Measurements from ENCODE around the gene LRRC34.
A peak's percentile ranks its signal among the peaks of the same experiment; 100 is the strongest.

The LRRC34 gene, protein sequence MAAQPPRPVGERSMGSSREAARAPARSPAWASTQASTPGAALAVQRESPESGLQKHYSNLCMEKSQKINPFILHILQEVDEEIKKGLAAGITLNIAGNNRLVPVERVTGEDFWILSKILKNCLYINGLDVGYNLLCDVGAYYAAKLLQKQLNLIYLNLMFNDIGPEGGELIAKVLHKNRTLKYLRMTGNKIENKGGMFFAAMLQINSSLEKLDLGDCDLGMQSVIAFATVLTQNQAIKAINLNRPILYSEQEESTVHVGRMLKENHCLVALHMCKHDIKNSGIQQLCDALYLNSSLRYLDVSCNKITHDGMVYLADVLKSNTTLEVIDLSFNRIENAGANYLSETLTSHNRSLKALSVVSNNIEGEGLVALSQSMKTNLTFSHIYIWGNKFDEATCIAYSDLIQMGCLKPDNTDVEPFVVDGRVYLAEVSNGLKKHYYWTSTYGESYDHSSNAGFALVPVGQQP

DNA sequence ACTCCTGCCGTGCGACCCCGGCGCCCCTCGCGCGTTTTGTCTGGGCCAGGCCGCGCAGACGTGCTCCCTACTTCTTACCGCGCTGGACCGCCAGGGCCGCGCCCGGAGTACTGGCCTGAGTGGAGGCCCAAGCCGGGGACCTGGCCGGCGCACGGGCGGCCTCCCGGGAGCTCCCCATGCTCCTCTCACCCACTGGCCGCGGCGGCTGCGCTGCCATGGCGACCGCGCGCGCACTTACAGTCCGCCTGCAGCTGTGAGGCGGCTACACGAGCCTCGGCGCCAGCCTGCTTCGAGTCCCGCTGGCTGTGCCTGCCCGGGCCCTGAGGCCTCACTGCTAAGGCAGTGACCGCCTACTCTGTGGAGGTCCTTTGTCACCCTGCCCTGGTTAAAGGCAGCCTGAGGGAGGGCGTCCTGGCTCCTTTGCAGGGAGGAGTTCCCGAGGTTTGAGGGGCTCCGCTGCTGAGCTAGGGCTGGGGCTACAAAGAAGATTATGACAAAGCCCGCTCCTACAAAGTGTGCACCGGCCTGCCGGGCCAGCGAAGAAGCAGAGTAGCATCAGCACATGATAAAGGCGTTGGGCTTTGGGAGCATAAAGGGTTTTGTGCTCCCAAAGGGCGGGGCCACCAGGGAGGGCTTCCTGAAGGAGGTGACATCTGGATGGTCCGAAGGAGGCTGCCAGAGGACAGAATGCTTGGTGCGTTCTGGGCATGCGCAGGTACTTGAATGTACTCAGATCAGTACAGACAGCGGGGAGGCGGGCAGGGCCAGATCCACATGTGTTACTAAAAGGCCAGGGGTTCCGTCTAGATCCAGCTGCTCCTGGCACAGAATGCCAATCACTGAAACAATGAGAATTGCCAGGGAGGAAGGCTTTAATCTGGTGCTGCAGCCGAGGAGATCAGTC is at the start of gene LRRC34, which contains the start of gene LRRIQ4:
LRRC34 (minus strand) TSS at position 573 of the 904 bp plus-strand sequence; CDS start at position 217, 356 bp downstream.
LRRIQ4 (plus strand) TSS at position 539 of the 904 bp plus-strand sequence. CDS start 9,052 bp downstream, outside the sequence.
- ATAC-seq (replicated peaks): peak; percentile 72 to 78
- Mint-ChIP-seq H3K27ac (peak within 1 kb of the TSS; percentile 93), H3K27me3 (no peaks in the 10 kb centered on the region), H3K4me1 (peaks cover 27 to 37% of the 10 kb centered on the region in 2 donors), H3K9me3 (peaks cover 6 to 10% of the 10 kb centered on the region in 2 donors), H3K36me3 (peaks cover 3 to 8% of the 10 kb centered on the region in 2 donors), H3K4me3 (peak within 1 kb of the TSS; percentile 90 to 91)
- peak; percentile 69 for DNase-seq

DNA sequence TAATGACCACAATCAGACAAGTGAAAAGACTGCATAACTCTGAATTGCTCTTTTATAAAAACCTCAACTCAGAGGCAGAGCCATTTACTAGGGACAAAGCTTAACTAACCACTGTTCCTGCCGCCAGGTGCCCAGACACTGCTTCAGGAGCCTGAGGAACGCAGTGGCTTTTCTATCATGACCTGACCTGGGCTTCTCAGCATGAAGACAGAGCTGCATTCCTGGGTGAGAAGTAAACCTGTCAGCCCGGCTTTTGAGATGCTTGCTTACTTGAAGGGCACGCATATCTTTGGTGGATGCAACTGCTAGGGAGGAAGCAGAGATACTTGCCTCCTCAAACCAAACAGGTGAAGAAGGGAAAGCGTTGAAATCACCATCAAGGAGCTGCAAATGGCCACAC is 49.2 kb upstream of the LRRC34 start:
- no peak for ATAC-seq (replicated peaks)
- no peak overlapping the region for H3K27ac Mint-ChIP-seq
- H3K27me3 Mint-ChIP-seq: no peaks in the 10 kb centered on the region

DNA sequence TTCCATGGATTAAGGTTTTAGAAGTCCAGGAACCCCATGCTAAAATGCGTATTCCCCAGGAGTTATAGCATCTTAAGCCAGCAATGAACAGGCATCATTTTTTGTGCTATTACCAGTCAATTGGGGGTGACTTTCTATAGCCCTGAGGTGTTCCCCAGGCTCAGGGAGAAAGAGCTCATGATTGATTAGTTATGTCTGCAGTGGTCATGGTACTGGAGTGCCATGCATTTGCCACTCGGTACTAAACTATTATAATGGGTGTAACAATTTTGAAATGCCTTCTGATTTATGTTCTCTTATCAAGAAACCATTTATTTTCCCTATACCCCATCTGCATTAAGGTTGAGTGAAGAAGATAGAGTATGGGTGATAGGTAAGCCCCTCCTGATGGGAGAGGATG is 45.1 kb upstream of the LRRC34 start:
- Mint-ChIP-seq H3K36me3 (no peaks in the 10 kb centered on the region), H3K27me3 (peaks cover 0 to 4% of the 10 kb centered on the region in 2 donors), H3K4me1 (no peaks in the 10 kb centered on the region), H3K9me3 (no peaks in the 10 kb centered on the region), H3K27ac (no peak overlapping the region), H3K4me3 (no peak overlapping the region)
- no peak for ATAC-seq (replicated peaks)
- no peak for DNase-seq

More for the DNA sequence above, 49.2 kb upstream of the LRRC34 start:
- Mint-ChIP-seq H3K4me3 (no peak overlapping the region), H3K4me1 (peaks cover 16 to 28% of the 10 kb centered on the region in 2 donors), H3K9me3 (no peaks in the 10 kb centered on the region), H3K36me3 (peaks cover 0 to 3% of the 10 kb centered on the region in 2 donors)
- no peak for DNase-seq

DNA sequence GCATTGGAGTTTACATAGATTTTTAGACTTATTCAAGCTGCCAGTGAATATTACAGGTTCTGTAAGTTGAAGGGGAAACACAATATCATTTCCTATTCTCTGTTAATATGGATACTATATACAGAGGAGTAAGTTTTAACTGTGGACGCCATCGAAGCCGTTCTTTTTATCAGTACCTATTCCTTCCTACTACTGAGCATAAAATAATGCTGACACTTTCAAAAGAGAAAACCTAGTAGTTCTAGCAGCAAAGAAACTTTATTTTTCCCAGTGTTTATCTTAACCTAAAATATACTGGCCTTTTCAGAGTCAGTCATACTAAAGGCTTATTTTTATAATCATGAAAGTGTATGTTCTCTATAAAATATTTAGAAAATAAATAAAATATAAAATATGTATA is 42.8 kb upstream of the LRRC34 start:
- no peaks in the 10 kb centered on the region for H3K36me3 Mint-ChIP-seq
- H3K4me1 Mint-ChIP-seq: no peaks in the 10 kb centered on the region

DNA sequence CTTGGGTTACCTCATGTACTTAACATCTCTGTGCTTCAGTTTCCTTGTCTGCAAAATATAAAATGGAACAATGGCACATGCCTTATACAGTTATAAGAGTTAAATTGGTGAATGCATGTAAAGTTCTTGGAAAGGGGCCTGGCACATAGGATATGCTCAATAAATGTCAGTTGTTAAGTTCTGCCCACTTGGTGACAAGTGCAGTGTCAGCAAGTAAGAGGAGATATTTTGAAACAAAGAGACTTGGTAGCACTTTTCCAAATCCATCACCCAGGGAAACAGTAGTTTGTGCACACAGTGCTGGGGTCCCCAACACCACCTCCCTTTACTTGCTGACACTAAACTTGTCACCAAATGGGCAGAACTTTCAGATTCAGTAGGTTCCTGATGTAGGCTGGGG is 37.9 kb upstream of the LRRC34 start:
- Mint-ChIP-seq H3K27ac (no peak overlapping the region), H3K27me3 (peaks cover 0 to 4% of the 10 kb centered on the region in 2 donors), H3K36me3 (no peaks in the 10 kb centered on the region), H3K4me1 (peaks cover 23 to 29% of the 10 kb centered on the region in 2 donors), H3K9me3 (no peaks in the 10 kb centered on the region), H3K4me3 (no peak overlapping the region)
- DNase-seq: no peak
- no peak for ATAC-seq (replicated peaks)

More for the DNA sequence above, 42.8 kb upstream of the LRRC34 start:
- Mint-ChIP-seq H3K4me3 (no peak overlapping the region), H3K9me3 (no peaks in the 10 kb centered on the region), H3K27me3 (peaks cover 0 to 4% of the 10 kb centered on the region in 2 donors), H3K27ac (no peak overlapping the region)
- no peak for ATAC-seq (replicated peaks)
- DNase-seq: no peak

DNA sequence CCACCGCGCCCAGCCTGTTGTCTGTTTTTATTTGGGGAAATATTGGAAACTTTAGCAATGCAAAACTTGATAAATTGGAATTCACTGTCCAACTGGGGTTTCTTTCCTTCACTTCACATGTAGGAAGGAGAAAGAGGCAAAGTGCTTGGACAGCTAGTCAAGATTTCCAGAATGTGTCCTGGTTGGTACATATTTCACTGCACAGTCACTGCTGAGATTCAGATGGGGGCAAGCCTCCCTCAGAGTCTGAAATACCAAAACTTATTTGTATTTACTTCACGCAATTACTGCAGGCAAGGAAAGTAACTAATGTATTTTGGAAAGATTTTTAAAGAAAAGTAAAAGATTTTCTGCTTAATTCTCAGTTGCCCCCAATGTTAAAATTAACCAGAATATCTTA is 36.0 kb upstream of the LRRC34 start:
- Mint-ChIP-seq H3K4me3 (no peak overlapping the region), H3K9me3 (no peaks in the 10 kb centered on the region), H3K27ac (no peak overlapping the region), H3K4me1 (peaks cover 23 to 30% of the 10 kb centered on the region in 2 donors), H3K27me3 (no peaks in the 10 kb centered on the region), H3K36me3 (no peaks in the 10 kb centered on the region)
- no peak for DNase-seq
- no peak for ATAC-seq (replicated peaks)

DNA sequence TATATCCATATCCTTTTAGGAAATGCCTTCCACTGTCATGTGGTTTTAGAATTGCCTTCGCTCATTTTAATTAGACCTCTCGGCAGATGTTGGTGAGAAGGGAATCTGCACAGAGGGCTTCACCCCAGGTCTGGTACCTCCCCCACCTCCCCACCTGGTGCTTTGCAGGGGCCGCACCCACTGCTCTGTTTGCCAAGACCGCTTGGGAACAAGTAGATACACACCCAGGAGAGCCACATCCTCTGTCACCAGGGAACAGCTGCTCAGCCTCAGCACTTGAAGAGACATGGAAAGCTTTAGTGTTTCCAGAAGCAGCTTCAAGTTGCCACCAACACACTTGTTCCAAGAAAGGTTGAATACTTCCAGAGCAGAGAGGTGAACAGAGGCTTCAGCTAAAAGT is 35.2 kb upstream of the LRRC34 start:
- no peak for ATAC-seq (replicated peaks)

DNA sequence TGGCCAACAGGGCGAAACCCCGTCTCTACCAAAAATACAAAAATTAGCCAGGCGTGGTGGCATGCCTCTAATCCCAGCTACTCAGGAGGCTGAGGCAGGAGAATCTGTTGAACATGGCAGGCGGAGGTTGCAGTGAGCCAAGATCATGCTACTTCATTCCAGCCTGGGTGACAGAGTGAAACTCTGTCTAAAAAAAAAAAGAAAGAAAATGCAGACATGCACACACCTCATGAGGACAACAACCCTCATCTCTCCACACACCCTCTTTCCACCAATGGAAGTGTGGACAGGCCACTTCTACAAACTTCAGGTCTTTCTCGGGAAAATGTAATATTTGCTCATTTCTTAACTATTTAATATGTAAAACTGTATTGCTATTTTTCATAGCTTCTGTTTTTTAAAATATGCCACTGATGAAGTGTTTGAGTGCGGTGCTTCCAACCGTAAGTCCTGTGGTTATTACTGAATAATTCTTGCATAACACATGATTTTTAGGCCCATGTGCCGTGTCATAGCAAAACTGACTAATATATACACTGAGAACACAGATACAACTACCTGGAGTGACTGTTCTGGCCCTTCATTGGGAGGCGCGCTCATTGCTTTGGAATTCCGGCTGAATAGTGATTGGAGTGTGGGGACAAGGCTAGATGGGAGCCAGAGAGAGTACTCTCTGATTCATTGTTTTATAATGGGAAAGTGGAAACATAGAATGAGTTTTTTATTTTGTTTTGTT is 33.9 kb upstream of the LRRC34 start:
- no peaks in the 10 kb centered on the region for H3K9me3 Mint-ChIP-seq
- peak overlapping the region; percentile 85 for H3K27ac Mint-ChIP-seq
- H3K36me3 Mint-ChIP-seq: no peaks in the 10 kb centered on the region
- DNase-seq: peak; percentile 31
- peak overlapping the region; percentile 71 for H3K4me3 Mint-ChIP-seq
- ATAC-seq (replicated peaks): peak; percentile 97 to 98
- no peaks in the 10 kb centered on the region for H3K27me3 Mint-ChIP-seq
- H3K4me1 Mint-ChIP-seq: peaks cover 23 to 39% of the 10 kb centered on the region in 2 donors

More for the DNA sequence above, 35.2 kb upstream of the LRRC34 start:
- peaks cover 23 to 37% of the 10 kb centered on the region in 2 donors for H3K4me1 Mint-ChIP-seq
- H3K4me3 Mint-ChIP-seq: no peak overlapping the region
- no peaks in the 10 kb centered on the region for H3K9me3 Mint-ChIP-seq
- no peak for DNase-seq
- no peaks in the 10 kb centered on the region for H3K36me3 Mint-ChIP-seq
- no peaks in the 10 kb centered on the region for H3K27me3 Mint-ChIP-seq
- no peak overlapping the region for H3K27ac Mint-ChIP-seq

DNA sequence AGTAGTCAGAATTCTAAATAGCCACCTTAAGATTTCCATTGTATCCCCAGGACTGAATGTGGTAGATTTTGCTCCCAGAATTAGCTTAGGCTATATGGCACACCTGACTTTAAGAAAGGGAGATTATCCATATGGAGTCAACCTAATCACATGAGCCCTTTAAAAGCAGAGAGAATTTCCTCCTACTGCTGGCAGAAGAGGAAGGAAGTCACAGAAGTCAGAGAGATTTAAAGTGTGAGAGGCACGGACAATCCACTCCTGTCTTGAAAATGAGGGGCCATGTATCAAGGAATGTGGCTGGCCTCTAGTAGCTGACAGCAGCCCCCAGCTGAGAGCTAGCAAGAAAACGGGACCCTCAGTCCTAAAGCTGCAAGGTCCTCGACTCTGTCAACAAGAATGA is 30.3 kb upstream of the LRRC34 start:
- no peaks in the 10 kb centered on the region for H3K36me3 Mint-ChIP-seq

DNA sequence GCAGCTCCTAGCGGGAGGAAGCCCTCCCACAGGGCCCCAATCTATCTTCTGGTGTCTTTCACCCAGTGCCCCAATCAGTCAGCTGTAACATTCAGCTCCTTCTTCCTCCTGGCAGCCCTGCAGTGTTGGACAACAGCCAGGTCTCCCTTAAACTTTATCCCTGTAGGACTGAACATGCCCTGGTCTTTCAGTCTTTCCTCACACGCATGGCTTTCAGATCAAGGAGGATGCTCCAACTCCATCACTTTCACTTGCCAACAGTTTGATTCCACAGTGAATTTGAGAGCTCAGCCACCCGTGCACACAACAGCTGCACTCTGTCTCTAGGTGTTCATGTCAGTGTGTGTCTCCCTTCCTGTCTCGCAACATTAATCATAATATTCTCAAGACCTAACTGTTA is 28.5 kb upstream of the LRRC34 start:
- ATAC-seq (replicated peaks): peak; percentile 58 to 59
- peaks cover 0 to 3% of the 10 kb centered on the region in 2 donors for H3K9me3 Mint-ChIP-seq
- H3K27ac Mint-ChIP-seq: peak overlapping the region; percentile 10

More for the DNA sequence above, 30.3 kb upstream of the LRRC34 start:
- H3K9me3 Mint-ChIP-seq: no peaks in the 10 kb centered on the region
- DNase-seq: no peak
- H3K27ac Mint-ChIP-seq: no peak overlapping the region
- H3K4me1 Mint-ChIP-seq: peaks cover 27 to 53% of the 10 kb centered on the region in 2 donors
- no peaks in the 10 kb centered on the region for H3K27me3 Mint-ChIP-seq
- ATAC-seq (replicated peaks): no peak
- H3K4me3 Mint-ChIP-seq: no peak overlapping the region

DNA sequence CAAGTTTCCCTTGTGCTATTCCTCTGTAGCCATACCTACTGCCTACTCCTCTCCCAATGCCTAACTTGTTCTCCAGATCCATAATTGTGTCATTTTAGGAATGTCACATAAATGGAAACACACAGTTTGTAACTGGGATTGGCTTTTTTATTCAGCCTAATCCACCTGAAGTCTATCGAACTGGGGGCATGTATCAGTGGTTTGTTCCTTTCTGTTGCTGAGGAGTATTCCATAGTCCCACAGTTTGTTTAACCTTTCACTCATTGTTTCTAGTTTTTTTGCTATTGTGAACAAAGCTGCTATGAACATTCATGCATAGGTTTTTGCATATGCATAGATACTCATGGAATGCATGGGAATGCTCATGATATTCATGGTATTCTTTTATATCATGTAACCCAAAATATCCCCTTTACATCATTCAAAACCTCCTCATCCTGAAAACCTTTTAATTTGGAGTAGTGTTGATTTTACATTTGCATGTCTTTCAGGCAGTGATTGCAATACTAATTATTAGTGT is 25.9 kb upstream of the LRRC34 start:
- Mint-ChIP-seq H3K9me3 (peaks cover 0 to 3% of the 10 kb centered on the region in 2 donors), H3K27ac (peak overlapping the region; percentile 43), H3K4me1 (peaks cover 29 to 53% of the 10 kb centered on the region in 2 donors), H3K27me3 (no peaks in the 10 kb centered on the region), H3K4me3 (no peak overlapping the region), H3K36me3 (peaks cover 3 to 4% of the 10 kb centered on the region in 2 donors)
- DNase-seq (no peak), ATAC-seq (replicated peaks) (no peak)

More for the DNA sequence above, 28.5 kb upstream of the LRRC34 start:
- Mint-ChIP-seq H3K4me1 (peaks cover 23 to 48% of the 10 kb centered on the region in 2 donors), H3K4me3 (peak overlapping the region in 1 of 2 donors; percentile 41), H3K27me3 (no peaks in the 10 kb centered on the region), H3K36me3 (peaks cover 3 to 4% of the 10 kb centered on the region in 2 donors)
- DNase-seq: no peak

DNA sequence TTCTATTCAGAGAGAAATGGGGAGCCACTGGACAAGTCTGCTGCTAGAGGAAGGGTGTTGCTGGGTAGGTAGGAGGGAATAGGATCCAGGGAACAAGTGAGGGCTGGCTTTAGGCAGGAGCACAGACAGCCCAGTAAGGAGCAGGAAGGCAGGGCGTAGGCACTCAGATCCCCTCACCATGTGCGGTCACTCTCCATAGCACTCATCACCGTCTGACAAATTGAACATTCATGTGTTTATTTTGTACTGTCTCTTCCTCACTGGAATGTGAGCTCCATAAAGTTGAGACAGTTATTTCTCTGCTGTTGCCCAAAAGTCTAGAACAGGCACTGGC is 24.2 kb upstream of the LRRC34 start:
- Mint-ChIP-seq H3K27me3 (no peaks in the 10 kb centered on the region), H3K27ac (peak overlapping the region; percentile 90), H3K4me3 (no peak overlapping the region), H3K36me3 (peaks cover 3 to 4% of the 10 kb centered on the region in 2 donors), H3K9me3 (peaks cover 0 to 3% of the 10 kb centered on the region in 2 donors), H3K4me1 (peaks cover 29 to 45% of the 10 kb centered on the region in 2 donors)
- DNase-seq (no peak), ATAC-seq (replicated peaks) (no peak)

DNA sequence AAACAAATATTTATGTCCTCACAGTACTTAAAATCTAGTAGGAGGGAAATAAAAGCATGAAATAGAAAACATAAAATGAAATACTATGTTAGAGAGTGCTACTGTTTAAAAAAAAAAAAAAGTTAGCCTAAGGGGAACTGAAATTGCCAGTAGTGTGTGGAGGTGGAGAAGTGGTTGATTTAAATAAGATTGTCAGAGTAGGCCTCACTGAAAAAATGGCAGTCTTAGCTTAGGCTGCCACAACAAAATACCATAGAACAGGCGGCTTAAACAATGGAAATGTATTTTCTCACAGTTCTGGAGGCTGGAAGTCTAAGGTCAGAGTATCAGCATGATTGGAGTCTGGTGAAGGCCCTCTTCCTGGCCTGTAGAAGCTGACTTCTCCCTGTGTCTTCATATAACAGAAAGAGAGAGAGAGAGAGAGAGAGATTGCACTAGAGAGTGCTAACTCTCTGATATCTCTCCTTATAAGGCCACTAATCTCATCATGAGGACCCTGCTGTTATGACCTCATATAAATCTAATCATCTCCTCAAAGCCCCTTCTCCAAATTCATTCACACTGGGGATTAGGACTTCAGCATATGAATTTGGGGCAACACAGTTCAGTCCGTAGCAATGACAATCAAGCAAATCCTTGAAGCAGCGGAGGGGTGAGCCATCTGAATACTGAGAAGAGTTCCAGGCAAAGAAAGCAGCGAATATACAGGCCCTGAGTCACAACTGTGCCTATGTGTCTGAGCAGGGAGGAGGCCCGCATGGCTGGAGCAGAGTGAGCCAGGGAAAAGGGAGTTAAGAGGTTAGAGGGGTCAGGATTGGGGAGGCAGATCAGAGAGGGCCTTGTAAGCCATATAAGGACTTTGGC is 23.6 kb upstream of the LRRC34 start:
- H3K27ac Mint-ChIP-seq: peak overlapping the region; percentile 90
- H3K36me3 Mint-ChIP-seq: peaks cover 3 to 4% of the 10 kb centered on the region in 2 donors
- H3K4me1 Mint-ChIP-seq: peaks cover 29 to 41% of the 10 kb centered on the region in 2 donors
- DNase-seq (no peak), ATAC-seq (replicated peaks) (peak; percentile 96 to 98)
- no peaks in the 10 kb centered on the region for H3K27me3 Mint-ChIP-seq
- peaks cover 0 to 3% of the 10 kb centered on the region in 2 donors for H3K9me3 Mint-ChIP-seq
- H3K4me3 Mint-ChIP-seq: peak overlapping the region in 1 of 2 donors; percentile 5

Data from stimulated activated naive B cell treated with anti-CD40 and anti-IgM and Interleukin-4, amounts not matched to agents 10 μg/mL and 1 μg/mL and 100 μg/mL, for 72 hours (primary cell).